Measurements from ENCODE around the gene ADK. TPM values are rescaled to one million over a fixed set of nuclear protein-coding genes. Genes with fewer than 3 reads are reported as not detected.
"Not testable (repeated sequence)": the region's sequence is repeated elsewhere in the genome, so short reads cannot be mapped to it uniquely, and the experiment has no call there.

The ADK gene
- total RNA-seq, 1 donor from 2014 or later: 47.4 TPM

DNA sequence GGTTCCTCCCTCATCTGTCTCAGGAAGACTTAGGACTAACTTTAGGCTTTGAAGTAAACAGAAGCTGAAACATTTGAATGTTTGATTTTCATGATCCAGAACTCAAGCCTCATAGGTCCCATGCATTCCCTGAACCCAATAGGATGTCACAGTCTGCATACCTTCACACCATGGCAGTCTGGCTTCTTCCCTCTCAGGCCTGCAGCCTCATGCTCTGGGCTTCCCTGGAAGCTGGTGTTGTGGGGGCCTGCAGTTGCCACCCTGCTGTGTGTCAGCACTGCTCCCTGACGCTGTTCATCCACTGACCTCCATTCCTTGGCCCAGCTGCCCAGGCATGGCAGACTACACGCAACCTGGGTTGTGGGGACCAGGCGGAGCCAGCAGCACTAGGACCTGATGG, 407.9 kb downstream of the ADK start:
- H3K27ac Mint-ChIP-seq: no peak overlapping the region
- no peaks in the 10 kb centered on the region for H3K9me3 Mint-ChIP-seq
- no peak for DNase-seq (ENCODE audit: low spot score)
- H3K27me3 Mint-ChIP-seq (ENCODE audit: insufficient read depth): no peaks in the 10 kb centered on the region
- intact Hi-C loops (cut with micrococcal nuclease): no loop called here
- no peak overlapping the region for H3K4me3 Mint-ChIP-seq
- peaks cover 5% of the 10 kb centered on the region for H3K4me1 Mint-ChIP-seq (ENCODE audit: low read depth)
- H3K36me3 Mint-ChIP-seq (ENCODE audit: low read depth): peaks cover 8% of the 10 kb centered on the region

DNA sequence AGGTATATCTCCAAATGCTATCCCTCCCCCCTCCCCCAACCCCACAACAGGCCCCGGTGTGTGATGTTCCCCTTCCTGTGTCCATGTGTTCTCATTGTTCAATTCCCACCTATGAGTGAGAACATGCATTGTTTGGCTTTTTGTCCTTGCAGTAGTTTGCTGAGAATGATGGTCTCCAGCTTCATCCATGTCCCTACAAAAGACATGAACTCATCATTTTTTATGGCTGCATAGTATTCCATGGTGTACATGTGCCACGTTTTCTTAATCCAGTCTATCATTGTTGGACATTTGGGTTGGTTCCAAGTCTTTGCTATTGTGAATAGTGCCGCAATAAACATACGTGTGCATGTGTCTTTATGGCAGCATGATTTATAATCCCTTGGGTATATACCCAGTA, 417.9 kb downstream of the ADK start:
- H3K4me3 Mint-ChIP-seq; H3K27me3 Mint-ChIP-seq (ENCODE audit: insufficient read depth); DNase-seq (ENCODE audit: low spot score); H3K27ac Mint-ChIP-seq; H3K4me1 Mint-ChIP-seq (ENCODE audit: low read depth); intact Hi-C loops (cut with micrococcal nuclease): not testable (repeated sequence)
- Mint-ChIP-seq H3K36me3 (ENCODE audit: low read depth) (peaks cover 17% of the 10 kb centered on the region), H3K9me3 (peaks cover 13% of the 10 kb centered on the region)

DNA sequence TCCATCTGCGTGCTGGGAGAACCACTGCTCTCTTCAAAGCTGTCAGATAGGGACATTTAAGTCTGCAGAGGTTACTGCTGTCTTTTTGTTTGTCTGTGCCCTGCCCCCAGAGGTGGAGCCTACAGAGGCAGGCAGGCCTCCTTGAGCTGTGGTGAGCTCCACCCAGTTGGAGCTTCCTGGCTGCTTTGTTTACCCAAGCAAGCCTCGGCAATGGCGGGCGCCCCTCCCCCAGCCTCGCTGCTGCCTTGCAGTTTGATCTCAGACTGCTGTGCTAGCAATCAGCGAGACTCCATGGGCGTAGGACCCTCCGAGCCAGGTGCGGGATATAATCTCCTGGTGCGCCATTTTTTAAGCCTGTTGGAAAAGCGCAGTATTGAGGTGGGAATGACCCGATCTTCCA, 422.5 kb downstream of the ADK start:
- H3K27me3 Mint-ChIP-seq (ENCODE audit: insufficient read depth); H3K27ac Mint-ChIP-seq; H3K4me3 Mint-ChIP-seq; intact Hi-C loops (cut with micrococcal nuclease); H3K9me3 Mint-ChIP-seq; DNase-seq (ENCODE audit: low spot score); H3K4me1 Mint-ChIP-seq (ENCODE audit: low read depth): not testable (repeated sequence)
- peaks cover 20% of the 10 kb centered on the region for H3K36me3 Mint-ChIP-seq (ENCODE audit: low read depth)

DNA sequence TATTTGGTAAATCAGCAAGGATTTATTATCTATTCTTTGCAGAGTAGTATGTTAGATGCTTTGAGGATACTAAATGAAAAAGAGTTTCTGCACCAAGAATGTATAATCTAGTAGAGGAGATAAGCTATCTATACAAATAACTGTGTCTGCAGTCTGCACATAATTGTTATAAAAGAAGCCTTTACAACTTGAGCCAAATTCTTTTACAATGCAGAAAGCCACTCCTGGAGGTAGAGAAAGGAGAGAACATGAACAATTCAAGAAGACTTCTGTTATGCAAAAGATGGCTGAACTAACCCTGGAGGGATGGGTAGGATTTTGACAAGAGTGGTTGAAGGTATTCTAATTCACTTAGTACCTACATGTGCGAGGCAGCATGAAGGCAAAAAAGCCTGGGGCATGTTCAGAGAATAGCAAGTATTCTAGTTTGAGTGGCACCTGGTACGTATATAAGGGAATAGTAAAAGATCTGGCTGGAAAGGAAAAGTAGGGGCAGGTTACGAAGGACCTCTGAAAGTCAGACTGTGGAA, 424.2 kb downstream of the ADK start:
- peaks cover 7% of the 10 kb centered on the region for H3K9me3 Mint-ChIP-seq
- H3K36me3 Mint-ChIP-seq (ENCODE audit: low read depth): peaks cover 20% of the 10 kb centered on the region
- DNase-seq (ENCODE audit: low spot score): no peak
- no peaks in the 10 kb centered on the region for H3K27me3 Mint-ChIP-seq (ENCODE audit: insufficient read depth)
- peaks cover 9% of the 10 kb centered on the region for H3K4me1 Mint-ChIP-seq (ENCODE audit: low read depth)
- H3K4me3 Mint-ChIP-seq: no peak overlapping the region
- intact Hi-C loops (cut with micrococcal nuclease): no loop called here
- no peak overlapping the region for H3K27ac Mint-ChIP-seq

DNA sequence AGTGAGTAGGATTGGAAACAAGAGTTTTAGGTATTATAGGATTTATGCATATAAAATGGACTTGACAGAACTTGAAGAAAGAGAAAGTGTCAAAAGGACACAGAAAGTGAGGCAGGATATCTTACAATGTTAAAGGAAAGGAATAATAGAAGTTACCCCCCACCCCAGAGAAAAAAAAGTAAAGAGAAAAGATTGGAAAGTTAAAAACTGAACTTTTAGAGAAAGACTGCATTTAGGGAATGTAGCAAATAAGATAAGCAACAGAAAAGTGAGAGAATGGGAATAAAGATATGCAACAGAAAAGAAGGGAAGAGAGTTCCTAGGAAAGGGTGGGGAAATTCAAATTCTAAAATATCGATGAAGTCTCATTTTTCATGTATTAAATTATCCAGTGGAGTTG, 424.9 kb downstream of the ADK start:
- Mint-ChIP-seq H3K9me3 (peaks cover 12% of the 10 kb centered on the region), H3K27ac (peak overlapping the region; percentile 18), H3K27me3 (ENCODE audit: insufficient read depth) (no peaks in the 10 kb centered on the region), H3K4me3 (no peak overlapping the region), H3K4me1 (ENCODE audit: low read depth) (peaks cover 9% of the 10 kb centered on the region), H3K36me3 (ENCODE audit: low read depth) (peaks cover 25% of the 10 kb centered on the region)
- intact Hi-C loops (cut with micrococcal nuclease): no loop called here
- DNase-seq (ENCODE audit: low spot score): no peak

DNA sequence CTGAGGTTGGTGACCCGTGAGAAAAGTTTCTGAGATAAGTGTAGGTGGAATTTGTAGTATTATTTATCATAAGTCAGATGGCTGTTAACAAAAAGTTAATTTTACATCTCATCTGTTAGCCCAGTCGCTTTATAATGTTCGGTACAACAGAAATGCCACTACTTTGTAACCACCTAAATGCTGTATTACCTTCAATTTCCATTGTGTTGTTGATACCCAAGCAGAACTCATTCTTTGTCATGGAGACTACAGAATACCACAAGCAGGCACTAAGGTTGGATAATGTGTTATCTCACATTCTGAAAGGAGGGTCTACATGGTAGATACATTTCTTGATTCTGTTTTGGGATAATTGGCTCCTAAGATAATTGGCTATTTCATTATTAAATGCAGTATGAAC, 425.6 kb downstream of the ADK start:
- H3K36me3 Mint-ChIP-seq (ENCODE audit: low read depth): peaks cover 27% of the 10 kb centered on the region
- no peak overlapping the region for H3K4me3 Mint-ChIP-seq
- no peaks in the 10 kb centered on the region for H3K27me3 Mint-ChIP-seq (ENCODE audit: insufficient read depth)
- H3K4me1 Mint-ChIP-seq (ENCODE audit: low read depth): peaks cover 9% of the 10 kb centered on the region
- DNase-seq (ENCODE audit: low spot score): no peak
- H3K27ac Mint-ChIP-seq: no peak overlapping the region
- H3K9me3 Mint-ChIP-seq: peaks cover 15% of the 10 kb centered on the region
- intact Hi-C loops (cut with micrococcal nuclease): no loop called here

DNA sequence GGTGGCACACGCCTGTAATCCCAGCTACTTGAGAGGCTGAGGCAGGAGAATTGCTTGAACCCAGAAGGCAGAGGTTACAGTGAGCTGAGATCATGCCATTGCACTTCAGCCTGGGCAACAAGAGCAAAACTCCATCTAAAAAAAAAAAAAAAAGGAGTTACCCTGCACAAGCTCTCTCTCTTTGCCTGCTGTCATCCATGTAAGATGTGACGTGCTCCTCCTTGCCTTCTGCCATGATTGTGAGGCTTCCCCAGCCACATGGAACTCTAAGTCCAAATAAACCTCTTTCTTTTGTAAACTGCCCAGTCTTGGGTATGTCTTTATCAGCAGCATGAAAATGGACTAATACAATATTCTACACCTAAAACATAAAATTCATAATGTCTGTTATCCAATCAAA, 429.4 kb downstream of the ADK start:
- intact Hi-C loops (cut with micrococcal nuclease); H3K4me3 Mint-ChIP-seq: not testable (repeated sequence)

DNA sequence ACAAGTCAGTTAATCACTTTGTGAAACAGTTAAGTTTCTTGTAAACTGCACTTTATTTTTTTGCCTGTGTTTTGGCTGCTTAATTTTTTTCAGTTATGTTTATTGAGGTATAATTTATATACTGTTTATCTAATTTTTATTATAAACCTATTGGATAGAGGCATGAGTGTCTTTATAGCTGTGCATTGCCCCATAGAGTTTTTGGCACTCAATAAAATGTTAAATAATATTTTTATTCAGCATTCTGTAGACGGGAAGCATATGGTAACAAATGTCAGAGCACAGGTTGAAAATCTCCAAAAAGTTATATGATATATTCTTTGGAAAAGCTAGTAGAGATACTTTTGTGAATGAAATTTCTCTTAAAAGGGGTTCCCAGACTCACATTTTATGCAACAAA, 431.5 kb downstream of the ADK start:
- Mint-ChIP-seq H3K36me3 (ENCODE audit: low read depth) (peaks cover 16% of the 10 kb centered on the region), H3K9me3 (peaks cover 16% of the 10 kb centered on the region), H3K27me3 (ENCODE audit: insufficient read depth) (no peaks in the 10 kb centered on the region), H3K4me1 (ENCODE audit: low read depth) (peaks cover 46% of the 10 kb centered on the region), H3K27ac (no peak overlapping the region), H3K4me3 (no peak overlapping the region)
- DNase-seq (ENCODE audit: low spot score): no peak
- intact Hi-C loops (cut with micrococcal nuclease): no loop called here

More for the DNA sequence above, 429.4 kb downstream of the ADK start:
- peaks cover 24% of the 10 kb centered on the region for H3K36me3 Mint-ChIP-seq (ENCODE audit: low read depth)
- H3K4me1 Mint-ChIP-seq (ENCODE audit: low read depth): peaks cover 33% of the 10 kb centered on the region
- H3K9me3 Mint-ChIP-seq: peaks cover 16% of the 10 kb centered on the region
- H3K27ac Mint-ChIP-seq; DNase-seq (ENCODE audit: low spot score); H3K27me3 Mint-ChIP-seq (ENCODE audit: insufficient read depth): not testable (repeated sequence)

DNA sequence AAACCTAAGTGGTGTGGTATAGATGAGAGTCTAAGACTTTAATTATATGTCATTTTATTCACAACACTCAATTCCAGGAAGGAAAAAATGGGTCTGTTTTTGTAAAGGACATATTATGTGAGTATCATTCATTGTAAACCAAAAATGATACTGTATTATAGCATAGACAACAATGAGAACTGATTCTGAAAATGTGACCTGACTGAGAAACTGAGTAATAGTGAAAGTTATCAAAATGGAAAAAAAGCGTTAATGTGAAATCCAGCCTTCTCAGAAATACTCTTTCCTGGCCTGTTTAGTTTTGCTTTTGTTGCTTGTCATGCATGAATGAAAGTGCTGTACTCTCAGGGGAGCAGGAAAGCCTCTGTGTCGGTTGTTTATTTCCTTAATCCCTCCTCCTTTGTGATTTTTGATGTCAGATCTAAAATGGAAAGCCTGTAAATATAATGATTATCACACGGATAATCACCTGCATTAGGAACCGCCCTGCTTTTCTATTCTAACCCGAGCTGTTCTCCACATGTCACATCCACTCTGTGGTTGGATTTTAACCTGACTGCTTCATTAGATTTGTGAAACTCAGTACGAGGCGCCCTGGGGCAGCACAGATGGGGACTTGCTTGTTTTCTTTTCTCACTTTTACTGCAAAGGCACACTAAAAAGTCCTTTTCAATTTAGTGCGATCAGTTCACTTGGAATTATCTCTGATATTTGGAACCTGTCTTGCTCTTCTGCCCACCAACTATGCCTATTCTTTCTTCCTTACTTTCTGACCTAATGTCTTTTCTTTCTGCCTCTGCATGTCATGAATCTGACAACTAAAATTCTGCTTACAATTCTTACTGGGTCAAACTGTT, 434.4 kb downstream of the ADK start:
- H3K27ac Mint-ChIP-seq: peak overlapping the region; percentile 98
- peaks cover 72% of the 10 kb centered on the region for H3K4me1 Mint-ChIP-seq (ENCODE audit: low read depth)

DNA sequence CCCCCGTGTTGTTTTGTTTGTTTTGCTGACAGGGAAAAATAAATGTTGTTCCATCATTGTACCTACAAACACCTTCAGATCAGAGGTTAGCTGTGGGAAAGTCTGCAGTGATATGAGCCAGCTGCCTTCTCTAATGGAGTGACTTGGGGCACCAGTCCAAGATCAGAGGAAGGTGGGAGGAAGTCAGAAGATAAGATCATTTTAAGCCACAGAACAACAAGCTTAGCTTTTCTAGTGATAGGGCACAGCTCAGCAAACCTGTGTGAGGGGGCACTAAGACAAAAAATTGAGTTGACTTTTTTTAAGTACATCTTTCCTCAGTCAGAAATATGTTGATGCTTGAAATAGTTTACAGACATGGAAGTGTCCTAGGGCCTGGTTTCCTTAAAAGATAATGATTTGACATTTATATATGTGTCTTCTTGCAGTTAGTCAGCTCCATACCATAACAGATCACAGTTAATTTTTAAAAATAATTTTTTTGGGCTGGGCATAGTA, 435.1 kb downstream of the ADK start:
- H3K9me3 Mint-ChIP-seq: peaks cover 9% of the 10 kb centered on the region
- no peaks in the 10 kb centered on the region for H3K27me3 Mint-ChIP-seq (ENCODE audit: insufficient read depth)
- peaks cover 17% of the 10 kb centered on the region for H3K36me3 Mint-ChIP-seq (ENCODE audit: low read depth)
- peak overlapping the region; percentile 98 for H3K27ac Mint-ChIP-seq
- intact Hi-C loops (cut with micrococcal nuclease): loop anchor here (2.0 to 5.0 kb wide), 5 partner anchors 457 to 814 kb away; partner anchors contain the start of gene SAMD8
- peaks cover 72% of the 10 kb centered on the region for H3K4me1 Mint-ChIP-seq (ENCODE audit: low read depth)
- peak; percentile 47 for DNase-seq (ENCODE audit: low spot score)
- peak overlapping the region; percentile 82 for H3K4me3 Mint-ChIP-seq

More for the DNA sequence above, 434.4 kb downstream of the ADK start:
- intact Hi-C loops (cut with micrococcal nuclease): loop anchor here (1.0 to 5.0 kb wide), 15 partner anchors 8 to 813 kb away; partner anchors contain the start of genes KAT6B and SAMD8
- Mint-ChIP-seq H3K4me3 (peak overlapping the region; percentile 82), H3K9me3 (peaks cover 16% of the 10 kb centered on the region), H3K27me3 (ENCODE audit: insufficient read depth) (no peaks in the 10 kb centered on the region), H3K36me3 (ENCODE audit: low read depth) (peaks cover 23% of the 10 kb centered on the region)
- DNase-seq (ENCODE audit: low spot score): peak; percentile 48

DNA sequence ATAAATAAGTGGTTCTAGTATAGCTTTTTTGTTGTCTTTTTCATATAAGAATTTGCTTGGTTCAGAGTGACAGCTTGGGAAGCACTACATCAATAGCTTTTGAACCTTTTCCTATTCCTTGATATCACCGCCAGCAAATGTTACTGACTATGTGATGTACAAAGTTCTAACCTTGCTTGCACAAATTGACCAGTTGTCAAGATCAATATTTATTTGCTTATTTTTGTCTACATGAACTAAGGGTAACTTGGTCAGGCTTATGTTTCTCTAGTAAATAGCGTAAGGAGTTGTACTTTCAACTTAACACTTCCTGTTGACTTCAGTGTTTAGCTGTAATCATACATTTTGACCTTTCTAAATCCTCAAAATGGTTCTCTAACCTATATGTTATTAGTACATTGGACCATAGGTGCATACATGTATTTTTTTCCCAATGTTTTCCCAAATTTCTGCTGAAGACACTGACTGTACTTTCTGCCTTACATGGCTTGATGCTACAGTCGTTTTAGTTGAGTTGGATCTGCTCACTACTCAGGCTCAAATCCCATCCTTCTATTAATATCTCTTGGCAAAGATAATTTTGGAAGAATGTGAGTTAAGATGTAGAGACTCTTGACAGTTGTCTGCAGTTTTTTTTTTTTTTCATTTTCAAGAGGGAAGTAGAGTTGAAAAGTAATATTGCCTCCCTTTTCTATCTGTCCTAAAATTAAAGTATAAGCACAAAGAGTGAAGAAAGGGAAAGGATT, 436.3 kb downstream of the ADK start:
- intact Hi-C loops (cut with micrococcal nuclease): loop anchor here (2.0 to 5.0 kb wide), 5 partner anchors 456 to 815 kb away; partner anchors contain the start of gene SAMD8
- Mint-ChIP-seq H3K4me3 (peak overlapping the region; percentile 51), H3K4me1 (ENCODE audit: low read depth) (peaks cover 72% of the 10 kb centered on the region), H3K27ac (peak overlapping the region; percentile 90), H3K9me3 (peaks cover 4% of the 10 kb centered on the region), H3K27me3 (ENCODE audit: insufficient read depth) (no peaks in the 10 kb centered on the region), H3K36me3 (ENCODE audit: low read depth) (peaks cover 13% of the 10 kb centered on the region)
- no peak for DNase-seq (ENCODE audit: low spot score)

DNA sequence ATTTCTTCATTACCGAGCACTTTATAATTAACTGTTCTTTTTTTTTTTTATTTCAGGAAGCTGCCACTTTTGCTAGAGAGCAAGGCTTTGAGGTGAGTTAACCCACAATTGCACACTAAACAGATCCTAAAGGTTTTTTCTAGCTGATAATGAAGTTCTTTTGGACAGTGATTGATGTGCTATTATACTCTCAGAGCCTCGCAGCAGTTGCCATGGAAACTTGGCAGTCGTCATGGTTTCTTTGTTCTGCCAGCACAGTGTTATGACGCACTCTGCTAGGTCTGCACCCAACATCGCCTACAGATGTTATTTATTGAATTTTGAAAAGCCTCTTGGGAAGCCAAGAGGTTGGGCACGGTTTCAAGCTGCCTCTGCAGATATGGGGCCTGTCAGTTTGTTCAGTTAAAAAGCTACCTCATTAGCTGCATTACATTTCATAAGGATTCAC, 438.2 kb downstream of the ADK start:
- Mint-ChIP-seq H3K9me3 (no peaks in the 10 kb centered on the region), H3K4me1 (ENCODE audit: low read depth) (peaks cover 74% of the 10 kb centered on the region), H3K4me3 (peak overlapping the region; percentile 54), H3K36me3 (ENCODE audit: low read depth) (peaks cover 13% of the 10 kb centered on the region), H3K27ac (peak overlapping the region; percentile 91), H3K27me3 (ENCODE audit: insufficient read depth) (no peaks in the 10 kb centered on the region)
- peak; percentile 75 for DNase-seq (ENCODE audit: low spot score)
- intact Hi-C loops (cut with micrococcal nuclease): loop anchor here (1.0 to 5.0 kb wide), 7 partner anchors 89 to 817 kb away; partner anchors contain the start of genes KAT6B and SAMD8

All from activated T-helper 1 cell treated with anti-CD3 and anti-CD28 coated beads, Interleukin-12 subunit alpha, Interleukin-12 subunit beta, Interleukin-2, Interleukin-4 antibody, amounts not matched to agents 30 ng/mL and 10 ng/mL and 1 ng/mL, durations not matched to agents 14 hours and 24 hours and 36 hours (primary cell).